ENCODE measurements around the gene MAP4.

DNA sequence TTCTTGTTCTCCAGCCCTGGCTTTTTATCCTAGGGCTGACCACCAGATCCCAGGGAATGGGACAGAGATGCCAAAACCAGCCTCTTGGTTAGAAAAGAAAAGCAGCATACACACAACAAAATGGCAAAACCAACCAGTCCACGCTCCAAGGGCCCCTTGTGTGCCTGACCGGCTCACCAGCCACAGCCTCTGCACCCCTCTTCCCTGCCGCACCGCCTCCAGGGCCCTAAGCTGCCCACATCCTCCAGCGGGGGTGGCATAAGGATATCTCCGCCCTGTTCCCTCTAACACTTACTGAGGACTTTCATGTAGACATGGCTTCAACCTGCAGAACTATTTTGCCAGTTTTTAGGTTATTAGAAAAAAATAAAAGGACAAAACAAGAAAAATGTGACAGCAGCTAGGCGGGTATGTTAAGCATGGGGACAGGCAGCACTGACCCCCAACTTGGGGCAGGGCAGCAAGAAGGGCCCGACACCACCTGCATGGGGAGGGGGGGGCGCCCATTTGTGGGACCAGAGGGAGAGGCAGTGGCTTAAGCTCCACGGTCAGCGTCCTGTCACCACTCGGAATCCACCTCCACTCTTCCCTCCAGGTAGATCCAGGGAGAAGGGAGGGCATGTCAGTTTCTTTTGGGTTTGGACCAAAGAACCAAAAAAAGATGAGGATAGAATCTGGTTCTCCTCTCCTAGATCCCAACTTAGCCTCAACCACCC, 164.2 kb downstream of the MAP4 start:
- TF ChIP-seq, protein P1, sequence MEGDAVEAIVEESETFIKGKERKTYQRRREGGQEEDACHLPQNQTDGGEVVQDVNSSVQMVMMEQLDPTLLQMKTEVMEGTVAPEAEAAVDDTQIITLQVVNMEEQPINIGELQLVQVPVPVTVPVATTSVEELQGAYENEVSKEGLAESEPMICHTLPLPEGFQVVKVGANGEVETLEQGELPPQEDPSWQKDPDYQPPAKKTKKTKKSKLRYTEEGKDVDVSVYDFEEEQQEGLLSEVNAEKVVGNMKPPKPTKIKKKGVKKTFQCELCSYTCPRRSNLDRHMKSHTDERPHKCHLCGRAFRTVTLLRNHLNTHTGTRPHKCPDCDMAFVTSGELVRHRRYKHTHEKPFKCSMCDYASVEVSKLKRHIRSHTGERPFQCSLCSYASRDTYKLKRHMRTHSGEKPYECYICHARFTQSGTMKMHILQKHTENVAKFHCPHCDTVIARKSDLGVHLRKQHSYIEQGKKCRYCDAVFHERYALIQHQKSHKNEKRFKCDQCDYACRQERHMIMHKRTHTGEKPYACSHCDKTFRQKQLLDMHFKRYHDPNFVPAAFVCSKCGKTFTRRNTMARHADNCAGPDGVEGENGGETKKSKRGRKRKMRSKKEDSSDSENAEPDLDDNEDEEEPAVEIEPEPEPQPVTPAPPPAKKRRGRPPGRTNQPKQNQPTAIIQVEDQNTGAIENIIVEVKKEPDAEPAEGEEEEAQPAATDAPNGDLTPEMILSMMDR (IDR thresholded peaks at IDR 0.05) = no peak
- TF ChIP-seq POLR2AphosphoS5 (IDR thresholded peaks at IDR 0.05) (no peak), POLR2A (IDR thresholded peaks at IDR 0.05) (no peak), EP300 (IDR thresholded peaks at IDR 0.05) (no peak)
